GM12872 (cell line): ENCODE data around the gene POMP.
A peak's percentile ranks its signal among the peaks of the same experiment; 100 is the strongest.

Experiments used
- CTCF ChIP-seq: IDR thresholded peaks from 3 replicates; pipeline ENCODE4 v1.5.1; 2011; ENCODE audit warnings: low read depth, mild to moderate bottlenecking, low read length, moderate library complexity; ENCODE audit not compliant: insufficient read depth

The POMP gene

GRCh38 chr13:28718196-28718542 lies 59.2 kb downstream of the POMP start:
- TF ChIP-seq CTCF: no peak

- peak; percentile 31; the same call in 2 of the 3 replicates for TF ChIP-seq CTCF
Measured at GRCh38 chr13:28718543-28719226, 59.8 kb downstream of the POMP start, which contains the start of gene SLC46A3. SLC46A3 (minus strand) TSS chr13:28718970; CDS start chr13:28717998, 972 bp downstream.

- TF ChIP-seq CTCF: no peak
Measured at GRCh38 chr13:28719227-28720055, 60.5 kb downstream of the POMP start.

GRCh38 chr13:28723806-28724205 lies 64.9 kb downstream of the POMP start:
- TF ChIP-seq CTCF: no peak

GRCh38 chr13:28725046-28725610 lies 66.2 kb downstream of the POMP start:
- no peak for TF ChIP-seq CTCF
